IMR-90 (cell line): ENCODE data around the gene PPM1H. TPM values are rescaled to one million over a fixed set of nuclear protein-coding genes. Genes with fewer than 3 reads are reported as not detected.

Source experiments
- ATAC-seq: fragments of 200-7000 bp; cut with Tn5 transposase; 2 replicates; pipeline ENCODE4 v1.9.1; 2020; ENCODE audit warnings: low read depth, mild to moderate bottlenecking, moderate library complexity
- BruUV-seq: library from RNA; stranded (reverse); fragments of 400-500 nt; replicated peaks from 2 replicates; lab custom pipeline; 2021; lab: Mats Ljungman, UMichigan
- CTCF ChIA-PET: fragments of 300-600 bp; formaldehyde crosslinking; extraction: SDS; loops from one replicate; lab custom pipeline; 2021; ENCODE audit warnings: antibody characterized with exemption; lab: Yijun Ruan, JAX
- POLR2A ChIA-PET: fragments of 300-600 bp; sonication (Branson Sonifier 250); formaldehyde crosslinking; loops from one replicate; lab custom pipeline; 2022; ENCODE audit warnings: antibody characterized with exemption; ENCODE audit not compliant: unreplicated experiment; lab: Charles Lee
- DNase-seq: peaks from one replicate; pipeline ENCODE4 v3.0.0; 2013
- H2AFZ ChIP-seq: replicated peaks from 2 replicates; pipeline ENCODE3; 2013; ENCODE audit warnings: low read length, mild to moderate bottlenecking; ENCODE audit not compliant: poor library complexity
- H2AK5ac ChIP-seq: 2 replicates; pipeline ENCODE4 v1.6.1; 2013; ENCODE audit warnings: low read depth, low read length, inconsistent platforms
- H2AK9ac ChIP-seq: replicated peaks from 2 replicates; pipeline ENCODE3; 2013; ENCODE audit warnings: mild to moderate bottlenecking, low read depth, low read length, moderate library complexity; ENCODE audit not compliant: poor library complexity
- H2BK120ac ChIP-seq: 2 replicates; pipeline ENCODE4 v1.6.1; 2013; ENCODE audit warnings: low read depth, low read length, inconsistent platforms
- H2BK15ac ChIP-seq: 3 replicates; pipeline ENCODE4 v1.6.1; 2013; ENCODE audit warnings: low read depth, low read length, inconsistent platforms
- H2BK20ac ChIP-seq: 2 replicates; pipeline ENCODE4 v1.6.1; 2013; ENCODE audit warnings: low read depth, mild to moderate bottlenecking, inconsistent platforms, low read length, moderate library complexity
- H2BK5ac ChIP-seq: 2 replicates; pipeline ENCODE4 v1.6.1; 2013; ENCODE audit warnings: mild to moderate bottlenecking, low read depth, low read length, inconsistent platforms; ENCODE audit not compliant: poor library complexity, severe bottlenecking
- H3K14ac ChIP-seq: replicated peaks from 2 replicates; pipeline ENCODE4 v1.6.1; 2013; ENCODE audit warnings: low read depth, low read length, inconsistent platforms
- H3K18ac ChIP-seq: 2 replicates; pipeline ENCODE4 v1.6.1; 2013; ENCODE audit warnings: low read depth, low read length, control low read depth
- H3K23ac ChIP-seq: 2 replicates; pipeline ENCODE4 v1.6.1; 2013; ENCODE audit warnings: low read depth, low read length, inconsistent platforms
- H3K27ac ChIP-seq: 2 replicates; pipeline ENCODE4 v1.5.1; 2013; ENCODE audit warnings: mild to moderate bottlenecking, control low read depth, low read length; ENCODE audit not compliant: insufficient read depth
- H3K27me3 ChIP-seq: 2 replicates; pipeline ENCODE4 v1.6.1; 2013; ENCODE audit warnings: low read length; ENCODE audit not compliant: control insufficient read depth, insufficient read depth
- H3K36me3 ChIP-seq: 2 replicates; pipeline ENCODE4 v1.6.1; 2013; ENCODE audit warnings: low read length, mixed read lengths; ENCODE audit not compliant: control insufficient read depth, insufficient read depth
- H3K4ac ChIP-seq: 2 replicates; pipeline ENCODE4 v1.6.1; 2013; ENCODE audit warnings: low read depth, low read length, inconsistent platforms
- H3K4me1 ChIP-seq: 2 replicates; pipeline ENCODE4 v1.6.1; 2013; ENCODE audit warnings: low read length, mixed read lengths; ENCODE audit not compliant: control insufficient read depth, insufficient read depth
- H3K4me2 ChIP-seq: 2 replicates; pipeline ENCODE4 v1.6.1; 2013; ENCODE audit warnings: low read depth, mild to moderate bottlenecking, control low read depth, low read length, moderate library complexity
- H3K4me3 ChIP-seq: 2 replicates; pipeline ENCODE4 v1.5.1; 2013; ENCODE audit warnings: low read depth, mild to moderate bottlenecking, control low read depth, low read length, moderate library complexity; ENCODE audit not compliant: insufficient read depth
- H3K56ac ChIP-seq: 2 replicates; pipeline ENCODE4 v1.6.1; 2013; ENCODE audit warnings: low read length, inconsistent platforms; ENCODE audit not compliant: insufficient read depth; ENCODE audit errors: extremely low read depth
- H3K79me1 ChIP-seq, 2 experiments: 2 replicates each; pipeline ENCODE4 v1.6.1; 2013; ENCODE audit warnings: low read length in 2 of 2, inconsistent platforms in 1 of 2, low read depth in 1 of 2
- H3K9ac ChIP-seq: 2 replicates; pipeline ENCODE4 v1.6.1; 2013; ENCODE audit warnings: low read depth, low read length, control low read depth
- H3K9me1 ChIP-seq: 2 replicates; pipeline ENCODE4 v1.6.1; 2013; ENCODE audit warnings: low read length, inconsistent platforms; ENCODE audit not compliant: insufficient read depth
- H3K9me3 ChIP-seq: 2 replicates; pipeline ENCODE4 v1.6.1; 2013; ENCODE audit warnings: low read length; ENCODE audit not compliant: control insufficient read depth, insufficient read depth
- H4K20me1 ChIP-seq: 2 replicates; pipeline ENCODE4 v1.6.1; 2013; ENCODE audit warnings: low read length, inconsistent platforms; ENCODE audit not compliant: insufficient read depth
- H4K5ac ChIP-seq: 2 replicates; pipeline ENCODE4 v1.6.1; 2013; ENCODE audit warnings: mild to moderate bottlenecking, low read depth, low read length, control low read depth
- H4K8ac ChIP-seq, 2 experiments: 2 replicates each; pipeline ENCODE4 v1.6.1; 2013; ENCODE audit warnings: low read depth in 2 of 2, low read length in 2 of 2, control low read depth in 1 of 2, inconsistent platforms in 1 of 2
- H4K91ac ChIP-seq: 2 replicates; pipeline ENCODE4 v1.6.1; 2013; ENCODE audit warnings: low read depth, low read length, inconsistent platforms; ENCODE audit not compliant: insufficient read depth
- CEBPB ChIP-seq: IDR thresholded peaks from 2 replicates; pipeline ENCODE4 v1.6.1; 2012; ENCODE audit warnings: low read depth, low read length, improper control_type of control experiment
- CHD1 ChIP-seq: IDR thresholded peaks from 2 replicates; pipeline ENCODE4 v1.6.1; 2012; ENCODE audit warnings: low read depth, low read length, improper control_type of control experiment
- CTCF ChIP-seq: conservative IDR thresholded peaks from 2 replicates; pipeline ENCODE4 v1.5.1; 2012; ENCODE audit warnings: mild to moderate bottlenecking, low read depth, low read length, improper control_type of control experiment
- FOS ChIP-seq: fragments of 150-350 bp; IDR thresholded peaks from 2 replicates; pipeline ENCODE4 v1.6.1; 2016; ENCODE audit warnings: low read depth, low read length
- MAFK ChIP-seq: IDR thresholded peaks from 2 replicates; pipeline ENCODE4 v1.6.1; 2012; ENCODE audit warnings: low read depth, low read length, improper control_type of control experiment
- MAZ ChIP-seq: IDR thresholded peaks from 2 replicates; pipeline ENCODE4 v1.6.1; 2012; ENCODE audit warnings: low read depth, mild to moderate bottlenecking, low read length, improper control_type of control experiment, moderate library complexity, borderline replicate concordance
- MXI1 ChIP-seq: IDR thresholded peaks from 2 replicates; pipeline ENCODE4 v1.6.1; 2012; ENCODE audit warnings: low read depth, mild to moderate bottlenecking, low read length, moderate library complexity, borderline replicate concordance
- NFE2L2 ChIP-seq: fragments of 150-350 bp; IDR thresholded peaks from 2 replicates; pipeline ENCODE4 v1.6.1; 2016; ENCODE audit warnings: low read depth, mild to moderate bottlenecking, low read length
- POLR2A ChIP-seq: IDR thresholded peaks from 2 replicates; pipeline ENCODE4 v1.6.1; 2012; ENCODE audit warnings: mild to moderate bottlenecking, low read depth, low read length
- RCOR1 ChIP-seq: IDR thresholded peaks from 2 replicates; pipeline ENCODE4 v1.6.1; 2012; ENCODE audit warnings: mild to moderate bottlenecking, low read length, improper control_type of control experiment; ENCODE audit not compliant: insufficient replicate concordance
- SMC3 ChIP-seq: fragments of 150-350 bp; IDR thresholded peaks from 2 replicates; pipeline ENCODE4 v1.6.1; 2016; ENCODE audit warnings: low read depth, mild to moderate bottlenecking, antibody characterized with exemption, low read length, moderate library complexity
- WGBS, 2 experiments: methylation state at CpG; one replicate each; pipeline versions ENCODE4 v1.1.5 to v1.1.7; 2013; ENCODE audit warnings: missing lambda C conversion rate in 2 of 2; ENCODE audit not compliant: insufficient read length in 1 of 2; ENCODE audit errors: extremely low coverage in 2 of 2; 5-methylcytosine and 5-hydroxymethylcytosine counted together
- dilution Hi-C: fragments of 300-500 bp; cut with HindIII; formaldehyde crosslinking; loops from one replicate; pipeline ENCODE4 v1.14.3; 2018; ENCODE audit warnings: low sequenced_read_pairs; ENCODE audit not compliant: unreplicated experiment
- in situ Hi-C: fragments of 300-500 bp; cut with MboI; formaldehyde crosslinking; loops from 3 replicates; pipeline ENCODE4 v1.14.3; 2019; ENCODE audit warnings: low sequenced_read_pairs, inconsistent platforms, mixed read lengths
- intact Hi-C: fragments of 100-400 bp; cut with micrococcal nuclease; formaldehyde crosslinking; loops from 2 replicates; pipeline ENCODE4 v1.10.0; 2022
- polyA plus RNA-seq, 3 experiments: library from polyadenylated mRNA; depleted of rRNA; stranded (reverse); fragments of >200 nt; gene quantifications; 2 replicates each; pipeline ENCODE4 v1.2.3, GENCODE V29; 2012; ENCODE audit warnings: low replicate concordance in 1 of 3
- total RNA-seq: library from RNA; depleted of rRNA; stranded (reverse); fragments of >200 nt; gene quantifications from 2 replicates; pipeline ENCODE4 v1.2.3, GENCODE V29; 2012
- TF ChIP-seq, protein P1 (sequence below): fragments of 150-350 bp; IDR thresholded peaks from 2 replicates; pipeline ENCODE4 v1.6.1; 2016; ENCODE audit warnings: low read depth, mild to moderate bottlenecking, low read length, moderate library complexity, borderline replicate concordance
- TF ChIP-seq, protein P2 (sequence below): fragments of 150-350 bp; IDR thresholded peaks from 2 replicates; pipeline ENCODE4 v1.6.1; 2017; ENCODE audit warnings: mild to moderate bottlenecking, antibody characterized with exemption, low read length, low read depth

The PPM1H gene
- total and polyA plus RNA-seq, 2 of the 4 experiments (the other 2 are of a cell fraction): 0.14 to 0.18 TPM

- Histone ChIP-seq H3K36me3 (no peaks in the 10 kb centered on the region), H4K91ac (no peak overlapping the region), H3K27me3 (peaks cover 5% of the 10 kb centered on the region), H2BK15ac (no peak overlapping the region), H3K79me1 (no peaks in the 10 kb centered on the region), H3K4ac (no peak overlapping the region), H2AK9ac (no peak overlapping the region), H4K20me1 (no peaks in the 10 kb centered on the region), H2BK5ac (no peak overlapping the region), H3K27ac (no peak overlapping the region), H2AFZ (no peak overlapping the region), H4K8ac (no peak overlapping the region), H3K9me1 (0 out of 2 replicates have a peak, but pooled peaks cover 4% of the 10 kb centered on the region), H3K4me3 (no peak overlapping the region), H3K4me1 (peaks cover 1% of the 10 kb centered on the region; the same call in 1 of the 2 replicates), H2AK5ac (no peak overlapping the region), H3K14ac (no peak overlapping the region), H3K18ac (no peak overlapping the region), H3K4me2 (no peak overlapping the region), H3K23ac (no peak overlapping the region), H3K9me3 (no peaks in the 10 kb centered on the region), H3K9ac (no peak overlapping the region), H4K5ac (no peak overlapping the region), H2BK120ac (no peak overlapping the region), H3K56ac (no peak overlapping the region), H2BK20ac (no peak overlapping the region)
- WGBS, 2 experiments: no CpG with 5 or more reads among the region's 1 CpG
- intact Hi-C loops (no loop called here), dilution Hi-C loops (no loop called here), in situ Hi-C loops (no loop called here)
- DNase-seq: no peak
- ChIA-PET POLR2A (no interaction called here), CTCF (no interaction called here)
- ATAC-seq: no peak
- no TSS peak for BruUV-seq
- TF ChIP-seq CTCF (no peak), NFE2L2 (no peak), RCOR1 (no peak), MAZ (no peak), POLR2A (no peak), CEBPB (no peak), FOS (no peak), MAFK (no peak), CHD1 (no peak), SMC3 (no peak), MXI1 (no peak)
- TF ChIP-seq, protein P1, sequence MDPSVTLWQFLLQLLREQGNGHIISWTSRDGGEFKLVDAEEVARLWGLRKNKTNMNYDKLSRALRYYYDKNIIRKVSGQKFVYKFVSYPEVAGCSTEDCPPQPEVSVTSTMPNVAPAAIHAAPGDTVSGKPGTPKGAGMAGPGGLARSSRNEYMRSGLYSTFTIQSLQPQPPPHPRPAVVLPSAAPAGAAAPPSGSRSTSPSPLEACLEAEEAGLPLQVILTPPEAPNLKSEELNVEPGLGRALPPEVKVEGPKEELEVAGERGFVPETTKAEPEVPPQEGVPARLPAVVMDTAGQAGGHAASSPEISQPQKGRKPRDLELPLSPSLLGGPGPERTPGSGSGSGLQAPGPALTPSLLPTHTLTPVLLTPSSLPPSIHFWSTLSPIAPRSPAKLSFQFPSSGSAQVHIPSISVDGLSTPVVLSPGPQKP: no peak
- TF ChIP-seq, protein P2, sequence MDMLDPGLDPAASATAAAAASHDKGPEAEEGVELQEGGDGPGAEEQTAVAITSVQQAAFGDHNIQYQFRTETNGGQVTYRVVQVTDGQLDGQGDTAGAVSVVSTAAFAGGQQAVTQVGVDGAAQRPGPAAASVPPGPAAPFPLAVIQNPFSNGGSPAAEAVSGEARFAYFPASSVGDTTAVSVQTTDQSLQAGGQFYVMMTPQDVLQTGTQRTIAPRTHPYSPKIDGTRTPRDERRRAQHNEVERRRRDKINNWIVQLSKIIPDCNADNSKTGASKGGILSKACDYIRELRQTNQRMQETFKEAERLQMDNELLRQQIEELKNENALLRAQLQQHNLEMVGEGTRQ: no peak
These were observed 91.2 kb downstream of the PPM1H start for GRCh38 chr12:62843716-62844115.
